SK-N-SH (cell line): ENCODE data around the gene AMDHD1.

Source experiments
- EP300 ChIP-seq, 2 experiments: IDR thresholded peaks; 2 replicates each; pipeline versions ENCODE4 v1.4.0 to v1.6.1; 2012; ENCODE audit warnings: borderline replicate concordance in 1 of 2, low read depth in 1 of 2, low read length in 1 of 2
- EZH2phosphoT487 ChIP-seq: fragments of 200-600 bp; sonication (generic); IDR thresholded peaks from 2 replicates; pipeline ENCODE4 v1.6.1; 2017; ENCODE audit warnings: low read depth, mixed run types, mild to moderate bottlenecking, antibody characterized with exemption, moderate library complexity, borderline replicate concordance
- FOXM1 ChIP-seq: IDR thresholded peaks from 2 replicates; pipeline ENCODE4 v1.4.0; 2012; ENCODE audit warnings: low read depth, mild to moderate bottlenecking
- NFIC ChIP-seq: IDR thresholded peaks from 2 replicates; pipeline ENCODE4 v1.4.0; 2012; ENCODE audit warnings: borderline replicate concordance
- RAD21 ChIP-seq: IDR thresholded peaks from 2 replicates; pipeline ENCODE4 v1.6.1; 2012; ENCODE audit warnings: mild to moderate bottlenecking, low read length
- SMC3 ChIP-seq: IDR thresholded peaks from 2 replicates; pipeline ENCODE4 v1.6.1; 2012; ENCODE audit warnings: low read depth, low read length, improper control_type of control experiment
- TAF1 ChIP-seq: IDR thresholded peaks from 2 replicates; pipeline ENCODE4 v1.6.1; 2012; ENCODE audit warnings: low read depth, mild to moderate bottlenecking, low read length, moderate library complexity, borderline replicate concordance
- TF ChIP-seq, protein P1 (sequence below): fragments of 200-600 bp; sonication (generic); IDR thresholded peaks from 2 replicates; pipeline ENCODE4 v1.6.1; 2017; ENCODE audit warnings: antibody characterized with exemption, mild to moderate bottlenecking, moderate library complexity
- TF ChIP-seq, protein P2 (sequence below): IDR thresholded peaks from 2 replicates; pipeline ENCODE4 v1.4.0; 2012; ENCODE audit warnings: low read depth, borderline replicate concordance

DNA sequence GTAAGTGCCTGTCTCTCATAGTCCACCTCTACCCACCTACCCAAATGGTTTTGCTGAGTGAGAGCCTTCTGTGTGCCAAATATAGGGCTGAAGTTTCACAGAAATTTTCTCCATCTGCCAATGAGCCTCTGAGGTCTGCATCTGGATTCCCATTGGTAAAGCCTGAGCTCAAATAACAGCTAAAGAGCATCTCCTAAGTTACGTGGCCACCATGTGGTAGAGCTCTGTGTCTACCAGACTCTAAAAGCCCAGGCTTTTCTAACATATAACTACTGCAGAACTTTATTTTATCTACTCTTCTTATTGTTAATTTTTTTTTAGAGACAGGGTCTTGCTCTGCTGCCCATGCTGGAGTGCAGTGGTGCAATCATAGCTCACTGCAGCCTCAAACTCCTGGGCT is 16.0 kb downstream of the AMDHD1 start:
- TF ChIP-seq EP300 (IDR thresholded peaks at IDR 0.05; ENCODE audit: borderline replicate concordance in 1 of 2, low read depth in 1 of 2, low read length in 1 of 2), result no peak
- no peak for TF ChIP-seq TAF1
- peak; percentile 73 for TF ChIP-seq RAD21
- TF ChIP-seq, protein P1, sequence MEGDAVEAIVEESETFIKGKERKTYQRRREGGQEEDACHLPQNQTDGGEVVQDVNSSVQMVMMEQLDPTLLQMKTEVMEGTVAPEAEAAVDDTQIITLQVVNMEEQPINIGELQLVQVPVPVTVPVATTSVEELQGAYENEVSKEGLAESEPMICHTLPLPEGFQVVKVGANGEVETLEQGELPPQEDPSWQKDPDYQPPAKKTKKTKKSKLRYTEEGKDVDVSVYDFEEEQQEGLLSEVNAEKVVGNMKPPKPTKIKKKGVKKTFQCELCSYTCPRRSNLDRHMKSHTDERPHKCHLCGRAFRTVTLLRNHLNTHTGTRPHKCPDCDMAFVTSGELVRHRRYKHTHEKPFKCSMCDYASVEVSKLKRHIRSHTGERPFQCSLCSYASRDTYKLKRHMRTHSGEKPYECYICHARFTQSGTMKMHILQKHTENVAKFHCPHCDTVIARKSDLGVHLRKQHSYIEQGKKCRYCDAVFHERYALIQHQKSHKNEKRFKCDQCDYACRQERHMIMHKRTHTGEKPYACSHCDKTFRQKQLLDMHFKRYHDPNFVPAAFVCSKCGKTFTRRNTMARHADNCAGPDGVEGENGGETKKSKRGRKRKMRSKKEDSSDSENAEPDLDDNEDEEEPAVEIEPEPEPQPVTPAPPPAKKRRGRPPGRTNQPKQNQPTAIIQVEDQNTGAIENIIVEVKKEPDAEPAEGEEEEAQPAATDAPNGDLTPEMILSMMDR, result peak; percentile 39
- peak; percentile 40; the same call in 1 of the 2 replicates for TF ChIP-seq SMC3
- TF ChIP-seq NFIC, result no peak
- TF ChIP-seq EZH2phosphoT487, result no peak
- TF ChIP-seq, protein P2, sequence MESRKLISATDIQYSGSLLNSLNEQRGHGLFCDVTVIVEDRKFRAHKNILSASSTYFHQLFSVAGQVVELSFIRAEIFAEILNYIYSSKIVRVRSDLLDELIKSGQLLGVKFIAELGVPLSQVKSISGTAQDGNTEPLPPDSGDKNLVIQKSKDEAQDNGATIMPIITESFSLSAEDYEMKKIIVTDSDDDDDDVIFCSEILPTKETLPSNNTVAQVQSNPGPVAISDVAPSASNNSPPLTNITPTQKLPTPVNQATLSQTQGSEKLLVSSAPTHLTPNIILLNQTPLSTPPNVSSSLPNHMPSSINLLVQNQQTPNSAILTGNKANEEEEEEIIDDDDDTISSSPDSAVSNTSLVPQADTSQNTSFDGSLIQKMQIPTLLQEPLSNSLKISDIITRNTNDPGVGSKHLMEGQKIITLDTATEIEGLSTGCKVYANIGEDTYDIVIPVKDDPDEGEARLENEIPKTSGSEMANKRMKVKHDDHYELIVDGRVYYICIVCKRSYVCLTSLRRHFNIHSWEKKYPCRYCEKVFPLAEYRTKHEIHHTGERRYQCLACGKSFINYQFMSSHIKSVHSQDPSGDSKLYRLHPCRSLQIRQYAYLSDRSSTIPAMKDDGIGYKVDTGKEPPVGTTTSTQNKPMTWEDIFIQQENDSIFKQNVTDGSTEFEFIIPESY, result no peak
- TF ChIP-seq FOXM1, result no peak
